Uterus (tissue), 2 donors: ENCODE measurements around the gene ADAD2.

Experiments
- CTCF ChIP-seq, 4 experiments: fragments of 200-600 bp in 2 of 4; fragments of 450-650 bp in 2 of 4; sonication (generic) in 2 of 4; IDR thresholded peaks; one replicate each; pipeline ENCODE4 v1.5.1; 2016 to 2019; ENCODE audit warnings: antibody characterized with exemption in 4 of 4, mild to moderate bottlenecking in 2 of 4, moderate library complexity in 1 of 4
- POLR2A ChIP-seq, 2 donors: fragments of 450-650 bp; IDR thresholded peaks; one replicate each; pipeline ENCODE4 v1.6.1; 2016; ENCODE audit warnings: antibody characterized with exemption in 2 of 2, mild to moderate bottlenecking in 1 of 2, moderate library complexity in 1 of 2

DNA sequence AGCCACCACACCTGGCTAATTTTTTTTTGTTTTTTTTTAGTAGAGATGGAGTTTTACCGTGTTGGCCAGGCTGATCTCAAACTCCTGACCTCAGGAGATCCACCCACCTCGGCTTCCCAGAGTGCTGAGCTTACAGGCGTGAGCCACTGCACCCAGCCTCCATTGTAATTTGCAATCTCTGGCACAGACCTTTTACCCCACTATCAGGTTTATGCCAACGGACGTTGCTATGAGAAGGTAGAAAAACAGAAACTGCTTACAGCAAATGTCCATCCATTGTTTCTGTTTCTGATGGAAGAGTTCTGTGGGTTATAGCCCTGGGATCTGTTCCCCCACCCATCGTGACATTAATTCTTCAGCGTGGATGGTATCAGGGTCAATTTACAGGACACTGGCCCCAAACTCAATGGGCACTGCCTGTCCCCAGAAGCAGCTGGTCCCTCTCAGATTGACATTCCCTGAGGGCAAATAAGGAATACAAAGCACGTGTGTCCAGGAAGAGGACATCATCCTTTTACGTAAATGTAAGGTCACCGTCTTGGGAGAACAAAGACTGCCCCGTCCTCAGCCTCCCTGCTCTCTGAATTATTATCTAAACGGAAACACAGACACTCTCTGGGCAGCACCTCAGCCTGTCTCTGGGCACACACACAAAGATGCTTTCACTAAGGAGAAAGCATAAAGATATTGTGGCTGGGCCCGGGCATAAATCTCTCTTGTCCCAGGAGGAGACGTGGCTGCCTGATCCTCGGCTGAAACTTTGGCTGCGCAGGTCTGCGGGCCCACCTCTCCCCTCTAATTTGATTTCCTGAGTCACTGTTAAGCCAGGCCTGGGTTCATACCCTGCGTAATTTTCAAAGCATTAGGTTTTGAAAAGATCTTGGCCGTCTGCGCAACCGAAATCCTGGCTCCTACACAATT is 43.6 kb downstream of the ADAD2 start:
- TF ChIP-seq CTCF (IDR thresholded peaks at IDR 0.05) (no peak), POLR2A (IDR thresholded peaks at IDR 0.05) (no peak)
